ENCODE results near the gene FBLN5. TPM values are rescaled to one million over a fixed set of nuclear protein-coding genes. Genes with fewer than 3 reads are reported as not detected.

FBLN5 gene
- total and polyA plus RNA-seq, 2 of the 4 experiments (the other 2 are of a cell fraction): 10.6 to 76.4 TPM

DNA sequence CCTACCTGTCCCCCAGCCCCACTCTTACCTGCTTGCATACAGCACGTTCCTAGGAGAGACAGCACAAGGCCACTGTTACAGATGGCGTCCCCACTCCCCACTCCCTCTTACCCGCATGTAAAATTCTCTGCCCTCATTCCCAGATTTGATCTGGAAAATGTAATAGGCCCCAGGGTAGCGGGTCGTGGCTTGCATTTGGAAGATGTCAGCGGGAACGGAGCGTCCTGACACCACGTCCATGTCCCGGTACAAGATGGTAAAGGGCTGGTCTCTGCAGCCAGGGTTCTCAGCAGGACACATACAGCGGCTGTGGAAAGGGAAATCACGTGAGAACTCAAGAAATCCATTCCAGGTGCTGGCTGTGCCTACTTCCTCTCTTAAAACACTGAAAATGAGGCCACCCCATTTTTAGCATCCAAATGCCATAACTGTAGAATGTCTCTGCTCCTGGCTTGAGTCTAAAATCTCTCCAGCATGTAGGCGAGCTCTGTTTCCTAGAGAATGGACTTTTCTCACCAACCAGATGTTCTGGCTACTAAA is 70.0 kb downstream of the FBLN5 start:
- BruUV-seq (replicated peaks): no TSS peak
- 93% methylated on average over 8 of the region's 13 CpGs; no CpG with 5 or more reads in 1 of the 2 experiments for WGBS, 2 experiments (ENCODE audit: extremely low coverage in 2 of 2, insufficient read length in 1 of 2)

More for the DNA sequence above, 70.0 kb downstream of the FBLN5 start:
- H3K36me3 ChIP-seq (ENCODE audit: control insufficient read depth, insufficient read depth, low read length): peaks cover 67% of the 10 kb centered on the region
- H3K79me1 ChIP-seq (ENCODE audit: low read depth in 1 of 2, low read length in 2 of 2): no peaks in the 10 kb centered on the region; a peak in 1 of 4 replicates
- no peak overlapping the region for H3K27ac ChIP-seq (ENCODE audit: insufficient read depth, low read length)
- no peak overlapping the region for H4K8ac ChIP-seq (ENCODE audit: low read depth in 2 of 2, low read length in 2 of 2)
- no peaks in the 10 kb centered on the region for H3K9me3 ChIP-seq (ENCODE audit: control insufficient read depth, insufficient read depth, low read length)
- H4K20me1 ChIP-seq (ENCODE audit: insufficient read depth, low read length): no peaks in the 10 kb centered on the region
- H3K4me3 ChIP-seq (ENCODE audit: insufficient read depth, low read depth, low read length): no peak overlapping the region
- H3K4me2 ChIP-seq (ENCODE audit: low read depth, low read length): no peak overlapping the region
- H2AK5ac ChIP-seq (ENCODE audit: low read depth, low read length): no peak overlapping the region
- ATAC-seq (ENCODE audit: low read depth) (no peak), DNase-seq (no peak)
- dilution Hi-C loops (cut with HindIII; ENCODE audit: low sequenced_read_pairs, unreplicated experiment) (no loop called here), in situ Hi-C loops (cut with MboI; ENCODE audit: low sequenced_read_pairs) (no loop called here), intact Hi-C loops (cut with micrococcal nuclease) (no loop called here)
- TF ChIP-seq MXI1 (IDR thresholded peaks at IDR 0.05; ENCODE audit: borderline replicate concordance, low read depth, low read length) (no peak), RCOR1 (IDR thresholded peaks at IDR 0.05; ENCODE audit: insufficient replicate concordance, low read length) (no peak), RFX5 (IDR thresholded peaks at IDR 0.05; ENCODE audit: low read depth, low read length) (no peak), BHLHE40 (IDR thresholded peaks at IDR 0.05; ENCODE audit: low read depth, low read length) (no peak), SMC3 (IDR thresholded peaks at IDR 0.05; ENCODE audit: low read depth, low read length) (no peak), ELK1 (IDR thresholded peaks at IDR 0.05; ENCODE audit: borderline replicate concordance, low read depth, low read length) (no peak), CHD1 (IDR thresholded peaks at IDR 0.05; ENCODE audit: low read depth, low read length) (no peak)
- TF ChIP-seq, protein P1, sequence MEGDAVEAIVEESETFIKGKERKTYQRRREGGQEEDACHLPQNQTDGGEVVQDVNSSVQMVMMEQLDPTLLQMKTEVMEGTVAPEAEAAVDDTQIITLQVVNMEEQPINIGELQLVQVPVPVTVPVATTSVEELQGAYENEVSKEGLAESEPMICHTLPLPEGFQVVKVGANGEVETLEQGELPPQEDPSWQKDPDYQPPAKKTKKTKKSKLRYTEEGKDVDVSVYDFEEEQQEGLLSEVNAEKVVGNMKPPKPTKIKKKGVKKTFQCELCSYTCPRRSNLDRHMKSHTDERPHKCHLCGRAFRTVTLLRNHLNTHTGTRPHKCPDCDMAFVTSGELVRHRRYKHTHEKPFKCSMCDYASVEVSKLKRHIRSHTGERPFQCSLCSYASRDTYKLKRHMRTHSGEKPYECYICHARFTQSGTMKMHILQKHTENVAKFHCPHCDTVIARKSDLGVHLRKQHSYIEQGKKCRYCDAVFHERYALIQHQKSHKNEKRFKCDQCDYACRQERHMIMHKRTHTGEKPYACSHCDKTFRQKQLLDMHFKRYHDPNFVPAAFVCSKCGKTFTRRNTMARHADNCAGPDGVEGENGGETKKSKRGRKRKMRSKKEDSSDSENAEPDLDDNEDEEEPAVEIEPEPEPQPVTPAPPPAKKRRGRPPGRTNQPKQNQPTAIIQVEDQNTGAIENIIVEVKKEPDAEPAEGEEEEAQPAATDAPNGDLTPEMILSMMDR (conservative IDR thresholded peaks at IDR 0.05; ENCODE audit: low read depth, low read length): no peak
- TF ChIP-seq, protein P2, sequence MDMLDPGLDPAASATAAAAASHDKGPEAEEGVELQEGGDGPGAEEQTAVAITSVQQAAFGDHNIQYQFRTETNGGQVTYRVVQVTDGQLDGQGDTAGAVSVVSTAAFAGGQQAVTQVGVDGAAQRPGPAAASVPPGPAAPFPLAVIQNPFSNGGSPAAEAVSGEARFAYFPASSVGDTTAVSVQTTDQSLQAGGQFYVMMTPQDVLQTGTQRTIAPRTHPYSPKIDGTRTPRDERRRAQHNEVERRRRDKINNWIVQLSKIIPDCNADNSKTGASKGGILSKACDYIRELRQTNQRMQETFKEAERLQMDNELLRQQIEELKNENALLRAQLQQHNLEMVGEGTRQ (IDR thresholded peaks at IDR 0.05; ENCODE audit: low read depth, low read length): no peak
- ChIA-PET CTCF (no interaction called here), POLR2A (ENCODE audit: unreplicated experiment) (no interaction called here)
- no peak overlapping the region for H4K91ac ChIP-seq (ENCODE audit: insufficient read depth, low read depth, low read length)
- H3K4ac ChIP-seq (ENCODE audit: low read depth, low read length): no peak overlapping the region
- H3K18ac ChIP-seq (ENCODE audit: low read depth, low read length): no peak overlapping the region
- no peak overlapping the region for H2BK20ac ChIP-seq (ENCODE audit: low read depth, low read length)
- no peak overlapping the region for H3K9ac ChIP-seq (ENCODE audit: low read depth, low read length)
- no peak overlapping the region for H3K56ac ChIP-seq (ENCODE audit: extremely low read depth, insufficient read depth, low read length)
- H3K9me1 ChIP-seq (ENCODE audit: insufficient read depth, low read length): peaks cover 28% of the 10 kb centered on the region; the same call in 1 of the 2 replicates
- H3K14ac ChIP-seq (replicated peaks; ENCODE audit: low read depth, low read length): no peak overlapping the region
- H3K4me1 ChIP-seq (ENCODE audit: control insufficient read depth, insufficient read depth, low read length): peaks cover 11% of the 10 kb centered on the region
- H2AFZ ChIP-seq (replicated peaks; ENCODE audit: low read length, poor library complexity): no peak overlapping the region
- H2BK5ac ChIP-seq (ENCODE audit: low read depth, low read length, poor library complexity, severe bottlenecking): no peak overlapping the region
- H3K27me3 ChIP-seq (ENCODE audit: control insufficient read depth, insufficient read depth, low read length): no peaks in the 10 kb centered on the region
- H2BK15ac ChIP-seq (ENCODE audit: low read depth, low read length): no peak overlapping the region
- no peak overlapping the region for H3K23ac ChIP-seq (ENCODE audit: low read depth, low read length)
- no peak overlapping the region for H4K5ac ChIP-seq (ENCODE audit: low read depth, low read length)
- H2BK120ac ChIP-seq (ENCODE audit: low read depth, low read length): no peak overlapping the region
- H2AK9ac ChIP-seq (replicated peaks; ENCODE audit: low read depth, low read length, poor library complexity): no peak overlapping the region

All from IMR-90 (cell line).